ENCODE measurements around the gene SEC14L2. TPM values are rescaled to one million over a fixed set of nuclear protein-coding genes. Genes with fewer than 3 reads are reported as not detected.

The SEC14L2 gene
- total RNA-seq, 1 experiment from 2014 or later = 33.5 TPM

- ChIA-PET POLR2A (no interaction called here), CTCF (interaction anchor here (2.0 kb wide), 1 partner anchor 98 kb away, joined by 10 read pairs; no protein-coding TSS in a partner anchor), RAD21 (ENCODE audit: low non-redundant PET in 1 of 2, low total read pairs in 2 of 2, uncharacterized antibody in 2 of 2, unreplicated experiment in 2 of 2) (interaction anchor here (1.0 to 1.2 kb wide), 3 partner anchors 29 to 98 kb away, joined by 3 to 4 read pairs (median 4); partner anchors contain the start of genes CCDC157 (in 1 of the 2) and SF3A1 (in 1 of the 2))
- Histone ChIP-seq H3K9ac (ENCODE audit: low read length) (peak overlapping the region; percentile 65), H4K20me1 (ENCODE audit: insufficient read depth) (no peaks in the 10 kb centered on the region), H3K36me3 (ENCODE audit: control insufficient read depth in 1 of 2, insufficient read depth in 2 of 2, low read length in 2 of 2) (0 out of 4 replicates have a peak, but pooled peaks cover 0 to 4% of the 10 kb centered on the region in 2 experiments), H3K27me3 (ENCODE audit: insufficient read depth, low read length) (no peaks in the 10 kb centered on the region), H3K27ac (ENCODE audit: low read depth, low read length) (peak overlapping the region; percentile 69; the same call in 1 of the 2 replicates), H3K9me2 (ENCODE audit: insufficient read depth) (no peaks in the 10 kb centered on the region), H3K9me3 (ENCODE audit: control insufficient read depth in 1 of 2, insufficient read depth in 1 of 2, low read depth in 1 of 2, low read length in 2 of 2) (peaks cover 0 to 6% of the 10 kb centered on the region in 2 experiments; a peak in 2 of 4 replicates), H2AFZ (ENCODE audit: low read depth, low read length, poor library complexity, severe bottlenecking) (no peak overlapping the region), H3K79me2 (ENCODE audit: insufficient read depth, low read length) (no peaks in the 10 kb centered on the region), H3K4me2 (ENCODE audit: low read length) (peak overlapping the region; percentile 84), H3K4me3 (replicated peaks in 1 of 2; ENCODE audit: low read depth in 1 of 2, low read length in 2 of 2) (peak overlapping the region; percentile 60 to 68; a peak in 3 of 4 replicates), H3K4me1 (ENCODE audit: control insufficient read depth in 1 of 2, insufficient read depth in 2 of 2, low read length in 2 of 2) (peaks cover 3 to 19% of the 10 kb centered on the region in 2 experiments; a peak in 3 of 4 replicates)
- ATAC-seq (no peak), DNase-seq (ENCODE audit: low read depth, low spot score) (no peak)
- BruUV-seq (replicated peaks) = no TSS peak
- TF ChIP-seq MAX (IDR thresholded peaks at IDR 0.05) (no peak), CBX3 (IDR thresholded peaks at IDR 0.05; ENCODE audit: low read depth) (no peak)
- intact Hi-C loops (cut with micrococcal nuclease) = loop anchor here (2.0 kb wide), 1 partner anchor 277 kb away; no protein-coding TSS in a partner anchor
Observed at GRCh38 chr22:30385942-30386341, 10.9 kb upstream of the SEC14L2 start.

GRCh38 chr22:30386608-30386959, 10.2 kb upstream of the SEC14L2 start:
- intact Hi-C loops (cut with micrococcal nuclease) = loop anchor here (2.0 kb wide), 1 partner anchor 278 kb away; no protein-coding TSS in a partner anchor
- ChIA-PET POLR2A (interaction anchor here (1.2 kb wide), 2 partner anchors 37 to 98 kb away, joined by 6 to 10 read pairs; no protein-coding TSS in a partner anchor), CTCF (interaction anchor here (2.0 to 3.1 kb wide), 2 partner anchors 97 to 99 kb away, joined by 10 to 57 read pairs; partner anchors contain the start of gene CASTOR1), RAD21 (ENCODE audit: low non-redundant PET in 1 of 2, low total read pairs in 2 of 2, uncharacterized antibody in 2 of 2, unreplicated experiment in 2 of 2) (interaction anchor here (1.0 to 1.2 kb wide), 4 partner anchors 30 to 99 kb away, joined by 3 to 12 read pairs (median 4); partner anchors contain the start of genes CCDC157 (in 1 of the 2) and SF3A1 (in 1 of the 2))
- ATAC-seq (peak; percentile 3), DNase-seq (ENCODE audit: low read depth, low spot score) (no peak)
- Histone ChIP-seq H3K9ac (ENCODE audit: low read length) (peak overlapping the region; percentile 65), H3K4me1 (ENCODE audit: control insufficient read depth in 1 of 2, insufficient read depth in 2 of 2, low read length in 2 of 2) (peaks cover 3 to 25% of the 10 kb centered on the region in 2 experiments; a peak in 3 of 4 replicates), H3K4me2 (ENCODE audit: low read length) (peak overlapping the region; percentile 84), H3K27ac (ENCODE audit: low read depth, low read length) (peak overlapping the region; percentile 69), H3K79me2 (ENCODE audit: insufficient read depth, low read length) (no peaks in the 10 kb centered on the region), H4K20me1 (ENCODE audit: insufficient read depth) (no peaks in the 10 kb centered on the region), H3K36me3 (ENCODE audit: control insufficient read depth in 1 of 2, insufficient read depth in 2 of 2, low read length in 2 of 2) (0 out of 4 replicates have a peak, but pooled peaks cover 0 to 4% of the 10 kb centered on the region in 2 experiments), H2AFZ (ENCODE audit: low read depth, low read length, poor library complexity, severe bottlenecking) (no peak overlapping the region), H3K9me2 (ENCODE audit: insufficient read depth) (no peaks in the 10 kb centered on the region), H3K27me3 (ENCODE audit: insufficient read depth, low read length) (no peaks in the 10 kb centered on the region), H3K4me3 (replicated peaks in 1 of 2; ENCODE audit: low read depth in 1 of 2, low read length in 2 of 2) (peak overlapping the region; percentile 60 to 68), H3K9me3 (ENCODE audit: control insufficient read depth in 1 of 2, insufficient read depth in 1 of 2, low read depth in 1 of 2, low read length in 2 of 2) (peaks cover 0 to 7% of the 10 kb centered on the region in 2 experiments; a peak in 2 of 4 replicates)
- TF ChIP-seq CBX3 (IDR thresholded peaks at IDR 0.05; ENCODE audit: low read depth) = no peak
- TF ChIP-seq CEBPB (IDR thresholded peaks at IDR 0.05; ENCODE audit: low read depth) = no peak
- TF ChIP-seq SIN3A (IDR thresholded peaks at IDR 0.05; ENCODE audit: low read depth) = no peak
- TF ChIP-seq REST (IDR thresholded peaks at IDR 0.05; ENCODE audit: low read depth) = no peak
- no peak for TF ChIP-seq ELF1 (IDR thresholded peaks at IDR 0.05; ENCODE audit: borderline replicate concordance, low read depth)
- TF ChIP-seq EZH2phosphoT487 (IDR thresholded peaks at IDR 0.05; ENCODE audit: borderline replicate concordance) = no peak
- no TSS peak for BruUV-seq (replicated peaks)

All from HCT116 (cell line).